A673 (cell line): ENCODE results near the gene NEDD4L.

Source experiments
- EZH2 ChIP-seq: fragments of 200-600 bp; sonication (generic); IDR thresholded peaks from 2 replicates; pipeline ENCODE4 v1.6.1; 2017; ENCODE audit warnings: borderline replicate concordance, low read depth, mild to moderate bottlenecking, mixed read lengths, antibody characterized with exemption, low read length; ENCODE audit not compliant: poor library complexity, severe bottlenecking
- TF ChIP-seq, protein P1 (sequence below): fragments of 300-800, 200-600 bp; sonication (generic); conservative IDR thresholded peaks from 2 replicates; pipeline ENCODE4 v1.5.1; 2017; ENCODE audit warnings: low read depth, mild to moderate bottlenecking, antibody characterized with exemption, low read length, moderate library complexity, mixed read lengths

DNA sequence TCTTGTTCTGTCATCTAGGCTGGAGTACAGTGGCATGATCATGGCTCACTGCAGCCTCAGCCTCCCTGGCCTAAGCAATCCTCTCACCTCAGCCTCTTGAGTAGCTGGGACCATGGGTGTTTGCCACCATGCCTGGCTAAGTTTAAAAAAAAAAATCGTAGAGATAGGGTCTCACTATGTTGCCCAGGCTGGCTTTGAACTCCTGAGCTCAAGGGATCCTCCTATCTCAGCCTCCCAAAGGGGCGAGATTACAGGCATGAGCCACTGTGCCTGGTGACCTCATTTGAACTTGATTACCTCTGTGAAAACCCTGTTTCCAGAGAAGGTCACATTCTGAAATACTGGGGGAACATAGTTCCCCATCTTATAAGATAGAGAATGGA lies 190.3 kb downstream of the NEDD4L start:
- TF ChIP-seq, protein P1, sequence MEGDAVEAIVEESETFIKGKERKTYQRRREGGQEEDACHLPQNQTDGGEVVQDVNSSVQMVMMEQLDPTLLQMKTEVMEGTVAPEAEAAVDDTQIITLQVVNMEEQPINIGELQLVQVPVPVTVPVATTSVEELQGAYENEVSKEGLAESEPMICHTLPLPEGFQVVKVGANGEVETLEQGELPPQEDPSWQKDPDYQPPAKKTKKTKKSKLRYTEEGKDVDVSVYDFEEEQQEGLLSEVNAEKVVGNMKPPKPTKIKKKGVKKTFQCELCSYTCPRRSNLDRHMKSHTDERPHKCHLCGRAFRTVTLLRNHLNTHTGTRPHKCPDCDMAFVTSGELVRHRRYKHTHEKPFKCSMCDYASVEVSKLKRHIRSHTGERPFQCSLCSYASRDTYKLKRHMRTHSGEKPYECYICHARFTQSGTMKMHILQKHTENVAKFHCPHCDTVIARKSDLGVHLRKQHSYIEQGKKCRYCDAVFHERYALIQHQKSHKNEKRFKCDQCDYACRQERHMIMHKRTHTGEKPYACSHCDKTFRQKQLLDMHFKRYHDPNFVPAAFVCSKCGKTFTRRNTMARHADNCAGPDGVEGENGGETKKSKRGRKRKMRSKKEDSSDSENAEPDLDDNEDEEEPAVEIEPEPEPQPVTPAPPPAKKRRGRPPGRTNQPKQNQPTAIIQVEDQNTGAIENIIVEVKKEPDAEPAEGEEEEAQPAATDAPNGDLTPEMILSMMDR = no peak
- no peak for TF ChIP-seq EZH2
